Fibroblast of lung (primary cell): ENCODE measurements around the gene MTR. TPM values are rescaled to one million over a fixed set of nuclear protein-coding genes. Genes with fewer than 3 reads are reported as not detected.
A peak's percentile ranks its signal among the peaks of the same experiment; 100 is the strongest.

Experiments
- DNase-seq, 2 donors: peaks; one replicate each; pipeline versions ENCODE4 v3.0.0 to v3.0.0-alpha.2; 2010; ENCODE audit warnings: low read depth in 2 of 2
- H2AFZ ChIP-seq: 2 replicates; pipeline ENCODE4 v1.5.1; 2012; ENCODE audit warnings: low read length, control low read depth, inconsistent platforms
- H3K27ac ChIP-seq: 2 replicates; pipeline ENCODE4 v1.5.1; 2011; ENCODE audit warnings: low read length, control low read depth; ENCODE audit not compliant: insufficient read depth
- H3K27me3 ChIP-seq: 2 replicates; pipeline ENCODE4 v1.5.1; 2011; ENCODE audit warnings: mild to moderate bottlenecking, low read length; ENCODE audit not compliant: control insufficient read depth, insufficient read depth
- H3K36me3 ChIP-seq: 2 replicates; pipeline ENCODE4 v1.5.1; 2011; ENCODE audit warnings: low read length; ENCODE audit not compliant: control insufficient read depth, insufficient read depth
- H3K4me1 ChIP-seq: 2 replicates; pipeline ENCODE4 v1.5.1; 2011; ENCODE audit warnings: low read length; ENCODE audit not compliant: control insufficient read depth, insufficient read depth; ENCODE audit errors: extremely low read depth
- H3K4me2 ChIP-seq: 2 replicates; pipeline ENCODE4 v1.5.1; 2011; ENCODE audit warnings: low read length, control low read depth; ENCODE audit not compliant: insufficient read depth; ENCODE audit errors: extremely low read depth
- H3K4me3 ChIP-seq, 4 experiments: fragments of 200-600 bp in 1 of 4; sonication (generic) in 1 of 4; replicated peaks in 1 of 4; 2 replicates each; pipeline ENCODE4 v1.5.1; 2011 to 2016; ENCODE audit warnings: low read length in 4 of 4, low read depth in 3 of 4, mild to moderate bottlenecking in 3 of 4, control low read depth in 2 of 4, inconsistent platforms in 1 of 4, mixed read lengths in 1 of 4; ENCODE audit not compliant: insufficient read depth in 1 of 4; ENCODE audit errors: control extremely low read depth in 1 of 4
- H3K79me2 ChIP-seq: 2 replicates; pipeline ENCODE4 v1.5.1; 2012; ENCODE audit warnings: mild to moderate bottlenecking, low read length, inconsistent platforms; ENCODE audit not compliant: control insufficient read depth, insufficient read depth
- H3K9ac ChIP-seq: 2 replicates; pipeline ENCODE4 v1.5.1; 2011; ENCODE audit warnings: mild to moderate bottlenecking, low read length, control low read depth; ENCODE audit not compliant: insufficient read depth
- H3K9me3 ChIP-seq: 2 replicates; pipeline ENCODE4 v1.5.1; 2012; ENCODE audit warnings: low read depth, low read length; ENCODE audit not compliant: control insufficient read depth, insufficient read depth
- H4K20me1 ChIP-seq: 2 replicates; pipeline ENCODE4 v1.5.1; 2011; ENCODE audit warnings: low read length; ENCODE audit not compliant: control insufficient read depth, insufficient read depth; ENCODE audit errors: extremely low read depth
- EZH2 ChIP-seq: IDR thresholded peaks from 2 replicates; pipeline ENCODE4 v1.5.1; 2012; ENCODE audit warnings: low read length, control low read depth, mild to moderate bottlenecking; ENCODE audit errors: missing control alignments
- polyA plus RNA-seq, 2 donors: library from polyadenylated mRNA; depleted of rRNA in 1 of 2; stranded (reverse) in 1 of 2; unstranded in 1 of 2; fragments of >200 nt; gene quantifications; 2 replicates each; pipeline ENCODE4 v1.2.1, GENCODE V29; 2011 to 2012; ENCODE audit warnings: missing spikeins in 1 of 2
- total RNA-seq: library from RNA; depleted of rRNA; stranded (reverse); fragments of >200 nt; gene quantifications from 2 replicates; pipeline ENCODE4 v1.2.1, GENCODE V29; 2014
- TF ChIP-seq, protein P1 (sequence below), 2 donors: IDR thresholded peaks in 1 of 2; conservative IDR thresholded peaks in 1 of 2; 1 replicate in 1 of 2; 2 replicates in 1 of 2; pipeline ENCODE4 v1.5.1; 2011 to 2012; ENCODE audit warnings: low read length in 2 of 2, control low read depth in 1 of 2, inconsistent platforms in 1 of 2, low read depth in 1 of 2, mild to moderate bottlenecking in 1 of 2

MTR gene
- total and polyA plus RNA-seq, 2 donors (not counting 1 experiment from before 2014, with no cell fraction given) = 20.0 to 32.2 TPM

DNA sequence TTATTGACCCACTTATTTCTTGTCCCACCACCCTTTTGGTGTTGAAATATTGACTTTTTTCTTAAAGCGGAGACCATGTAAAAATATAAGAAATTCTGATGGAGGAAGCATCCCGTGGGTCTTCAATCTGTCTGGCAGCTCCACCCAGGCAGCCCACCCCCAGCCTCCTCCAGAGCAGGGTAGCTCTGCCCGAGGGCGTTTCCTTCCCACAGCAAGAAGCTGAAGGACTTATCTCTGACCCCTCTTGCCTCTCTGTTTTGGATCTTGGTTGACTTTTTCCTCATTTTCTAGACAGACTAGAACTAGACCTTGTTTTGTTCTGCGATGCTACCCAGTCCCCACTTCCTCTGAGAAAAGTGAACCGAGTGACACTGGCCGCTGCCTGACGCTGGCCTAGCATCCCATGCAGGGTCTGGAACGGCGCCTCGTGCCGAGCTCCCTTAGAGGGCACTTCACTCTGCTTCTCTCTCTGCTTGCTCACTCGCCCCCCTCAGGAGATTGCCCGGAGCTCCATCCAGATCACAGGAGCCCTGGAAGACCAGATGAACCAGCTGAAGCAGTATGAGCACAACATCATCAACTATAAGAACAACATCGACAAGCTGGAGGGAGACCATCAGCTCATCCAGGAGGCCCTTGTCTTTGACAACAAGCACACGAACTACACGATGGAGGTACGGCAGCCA is 40.4 kb upstream of the MTR start:
- H3K27me3 ChIP-seq = no peaks in the 10 kb centered on the region
- no peak overlapping the region for H3K4me3 ChIP-seq
- H3K4me2 ChIP-seq = no peak overlapping the region
- DNase-seq = no peak
- H2AFZ ChIP-seq = no peak overlapping the region
- no peaks in the 10 kb centered on the region for H4K20me1 ChIP-seq
- no peaks in the 10 kb centered on the region for H3K9me3 ChIP-seq
- TF ChIP-seq, protein P1, sequence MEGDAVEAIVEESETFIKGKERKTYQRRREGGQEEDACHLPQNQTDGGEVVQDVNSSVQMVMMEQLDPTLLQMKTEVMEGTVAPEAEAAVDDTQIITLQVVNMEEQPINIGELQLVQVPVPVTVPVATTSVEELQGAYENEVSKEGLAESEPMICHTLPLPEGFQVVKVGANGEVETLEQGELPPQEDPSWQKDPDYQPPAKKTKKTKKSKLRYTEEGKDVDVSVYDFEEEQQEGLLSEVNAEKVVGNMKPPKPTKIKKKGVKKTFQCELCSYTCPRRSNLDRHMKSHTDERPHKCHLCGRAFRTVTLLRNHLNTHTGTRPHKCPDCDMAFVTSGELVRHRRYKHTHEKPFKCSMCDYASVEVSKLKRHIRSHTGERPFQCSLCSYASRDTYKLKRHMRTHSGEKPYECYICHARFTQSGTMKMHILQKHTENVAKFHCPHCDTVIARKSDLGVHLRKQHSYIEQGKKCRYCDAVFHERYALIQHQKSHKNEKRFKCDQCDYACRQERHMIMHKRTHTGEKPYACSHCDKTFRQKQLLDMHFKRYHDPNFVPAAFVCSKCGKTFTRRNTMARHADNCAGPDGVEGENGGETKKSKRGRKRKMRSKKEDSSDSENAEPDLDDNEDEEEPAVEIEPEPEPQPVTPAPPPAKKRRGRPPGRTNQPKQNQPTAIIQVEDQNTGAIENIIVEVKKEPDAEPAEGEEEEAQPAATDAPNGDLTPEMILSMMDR (conservative IDR thresholded peaks at IDR 0.05 in 1 of 2, IDR thresholded peaks at IDR 0.05 in 1 of 2; ENCODE audit: low read depth in 1 of 2, low read length in 2 of 2) = no peak
- no peak for TF ChIP-seq EZH2
- no peaks in the 10 kb centered on the region for H3K79me2 ChIP-seq
- H3K9ac ChIP-seq = no peak overlapping the region
- no peak overlapping the region for H3K27ac ChIP-seq
- H3K4me1 ChIP-seq = no peaks in the 10 kb centered on the region
- no peaks in the 10 kb centered on the region for H3K36me3 ChIP-seq

DNA sequence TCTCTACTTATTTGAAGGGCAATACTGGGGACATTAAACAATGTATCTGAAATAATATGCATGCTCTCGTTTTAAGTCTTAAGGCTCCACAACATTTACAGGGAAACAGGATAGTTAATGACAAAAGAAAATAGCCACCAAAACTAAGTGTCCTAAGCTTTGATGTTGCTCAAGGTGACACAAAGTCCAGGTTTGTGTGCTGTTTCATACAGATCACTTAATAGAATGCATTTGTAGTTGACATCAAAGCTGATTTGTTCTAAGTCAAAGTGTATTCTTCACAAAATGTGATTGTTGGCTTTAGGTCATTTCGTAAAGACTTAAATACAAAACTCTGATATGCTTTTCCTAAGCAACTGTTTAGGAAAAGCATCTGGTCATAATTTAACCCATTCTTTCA is 37.5 kb upstream of the MTR start:
- Histone ChIP-seq H3K9me3 (no peaks in the 10 kb centered on the region), H3K9ac (no peak overlapping the region), H2AFZ (no peak overlapping the region), H3K27ac (no peak overlapping the region), H3K4me1 (no peaks in the 10 kb centered on the region), H3K4me2 (no peak overlapping the region), H3K36me3 (no peaks in the 10 kb centered on the region), H3K27me3 (no peaks in the 10 kb centered on the region), H4K20me1 (no peaks in the 10 kb centered on the region), H3K4me3 (no peak overlapping the region), H3K79me2 (no peaks in the 10 kb centered on the region)
- no peak for DNase-seq
- TF ChIP-seq, protein P1 (conservative IDR thresholded peaks at IDR 0.05 in 1 of 2, IDR thresholded peaks at IDR 0.05 in 1 of 2; ENCODE audit: low read depth in 1 of 2, low read length in 2 of 2) = no peak
- TF ChIP-seq EZH2 = no peak

DNA sequence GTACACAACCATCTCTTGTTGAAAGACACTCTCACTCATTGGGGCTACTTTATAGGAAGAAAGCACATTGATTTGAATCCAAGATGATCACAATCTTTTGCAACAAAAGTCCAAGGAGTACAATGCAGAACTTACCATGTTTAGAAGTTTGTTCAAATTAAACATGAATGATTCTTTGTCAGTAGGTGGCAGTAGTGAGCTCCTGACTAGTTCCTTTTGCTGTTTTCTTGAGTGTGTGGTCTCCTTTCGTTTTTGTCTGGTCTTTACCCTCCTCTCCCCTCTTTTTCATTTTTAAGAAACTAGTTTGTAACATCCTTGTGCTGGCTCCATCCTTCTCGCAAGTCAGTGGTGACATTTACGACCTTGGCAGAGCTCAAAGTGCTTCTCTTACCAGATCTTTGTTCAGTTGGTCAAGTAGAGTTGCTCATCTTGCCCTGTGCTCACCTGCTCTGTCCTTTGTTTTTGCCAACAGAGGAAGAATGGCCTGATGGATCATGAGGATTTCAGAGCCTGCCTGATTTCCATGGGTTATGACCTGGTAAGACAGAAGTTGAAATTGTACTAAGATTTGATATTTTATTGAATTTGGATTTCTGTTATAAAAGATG is 35.7 kb upstream of the MTR start:
- Histone ChIP-seq H2AFZ (peak overlapping the region; percentile 2), H3K27ac (no peak overlapping the region), H3K4me2 (peak overlapping the region; percentile 4), H3K9ac (no peak overlapping the region), H3K36me3 (no peaks in the 10 kb centered on the region), H3K9me3 (no peaks in the 10 kb centered on the region), H4K20me1 (no peaks in the 10 kb centered on the region), H3K4me3 (no peak overlapping the region), H3K79me2 (no peaks in the 10 kb centered on the region), H3K4me1 (no peaks in the 10 kb centered on the region), H3K27me3 (no peaks in the 10 kb centered on the region)
- peak; percentile 18 to 63 for DNase-seq
- TF ChIP-seq, protein P1 (conservative IDR thresholded peaks at IDR 0.05 in 1 of 2, IDR thresholded peaks at IDR 0.05 in 1 of 2; ENCODE audit: low read depth in 1 of 2, low read length in 2 of 2) = peak; percentile 48 to 70
- TF ChIP-seq EZH2 = no peak
